Measurements from ENCODE around the gene TAP2. TPM values are rescaled to one million over a fixed set of nuclear protein-coding genes. Genes with fewer than 3 reads are reported as not detected.

Gene TAP2
- total RNA-seq, 4 donors from 2014 or later: 6.9 to 16.0 (median 11.1) TPM

- H3K27ac ChIP-seq: peak overlapping the region in 1 of 4 donors; percentile 24
- H3K27me3 ChIP-seq: no peaks in the 10 kb centered on the region
- peaks cover 0 to 50% (median 8%) of the 10 kb centered on the region in 3 donors for H3K4me1 ChIP-seq
- no peak for ATAC-seq
- no peak overlapping the region for H3K4me3 ChIP-seq
- H3K9me3 ChIP-seq: no peaks in the 10 kb centered on the region
- peaks cover 0 to 37% of the 10 kb centered on the region in 2 donors for H3K36me3 ChIP-seq
- WGBS, 2 donors (ENCODE audit: low coverage in 1 of 2): 75 to 82% methylated on average over 2 to 7 of the region's 9 CpGs
- no peak for TF ChIP-seq POLR2A (IDR thresholded peaks at IDR 0.05)
- TF ChIP-seq, protein P1, sequence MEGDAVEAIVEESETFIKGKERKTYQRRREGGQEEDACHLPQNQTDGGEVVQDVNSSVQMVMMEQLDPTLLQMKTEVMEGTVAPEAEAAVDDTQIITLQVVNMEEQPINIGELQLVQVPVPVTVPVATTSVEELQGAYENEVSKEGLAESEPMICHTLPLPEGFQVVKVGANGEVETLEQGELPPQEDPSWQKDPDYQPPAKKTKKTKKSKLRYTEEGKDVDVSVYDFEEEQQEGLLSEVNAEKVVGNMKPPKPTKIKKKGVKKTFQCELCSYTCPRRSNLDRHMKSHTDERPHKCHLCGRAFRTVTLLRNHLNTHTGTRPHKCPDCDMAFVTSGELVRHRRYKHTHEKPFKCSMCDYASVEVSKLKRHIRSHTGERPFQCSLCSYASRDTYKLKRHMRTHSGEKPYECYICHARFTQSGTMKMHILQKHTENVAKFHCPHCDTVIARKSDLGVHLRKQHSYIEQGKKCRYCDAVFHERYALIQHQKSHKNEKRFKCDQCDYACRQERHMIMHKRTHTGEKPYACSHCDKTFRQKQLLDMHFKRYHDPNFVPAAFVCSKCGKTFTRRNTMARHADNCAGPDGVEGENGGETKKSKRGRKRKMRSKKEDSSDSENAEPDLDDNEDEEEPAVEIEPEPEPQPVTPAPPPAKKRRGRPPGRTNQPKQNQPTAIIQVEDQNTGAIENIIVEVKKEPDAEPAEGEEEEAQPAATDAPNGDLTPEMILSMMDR (IDR thresholded peaks at IDR 0.05): no peak
- no peak for TF ChIP-seq EP300 (IDR thresholded peaks at IDR 0.05)
- TF ChIP-seq POLR2AphosphoS5 (IDR thresholded peaks at IDR 0.05): no peak
These were observed 2.2 kb upstream of the TAP2 start for GRCh38 chr6:32840604-32841246.

DNA sequence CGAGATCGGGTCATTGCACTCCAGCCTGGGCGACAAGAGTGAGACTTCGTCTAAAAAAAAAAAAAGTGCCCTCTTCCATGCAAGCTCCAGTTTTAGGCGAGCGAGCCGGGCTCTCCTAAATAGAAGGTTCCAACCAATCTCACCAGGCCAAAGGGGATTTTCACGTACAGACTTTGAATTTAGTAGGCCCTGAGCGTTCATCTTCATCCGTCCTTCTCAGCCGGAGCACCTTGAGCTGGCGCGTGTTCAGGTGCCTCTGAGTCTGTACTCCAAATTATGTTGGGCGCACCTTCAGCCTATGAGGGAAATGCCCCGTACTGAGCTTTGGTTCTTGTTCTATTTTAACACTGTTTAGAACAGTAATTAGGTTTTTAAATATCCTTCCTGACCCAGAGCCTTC is 817 bp upstream of the TAP2 start:
- H3K4me3 ChIP-seq: no peak overlapping the region
- peaks cover 0 to 45% of the 10 kb centered on the region in 2 donors for H3K36me3 ChIP-seq
- WGBS, 2 donors (ENCODE audit: low coverage in 1 of 2): 86 to 94% methylated on average over 6 to 7 of the region's 15 CpGs
- TF ChIP-seq POLR2AphosphoS5 (IDR thresholded peaks at IDR 0.05) (no peak), EP300 (IDR thresholded peaks at IDR 0.05) (no peak), POLR2A (IDR thresholded peaks at IDR 0.05) (no peak)
- TF ChIP-seq, protein P1 (IDR thresholded peaks at IDR 0.05): no peak
- H3K27ac ChIP-seq: peak overlapping the region in 3 of 4 donors; percentile 84 to 97 (median 93)
- no peak for ATAC-seq
- no peaks in the 10 kb centered on the region for H3K27me3 ChIP-seq
- no peaks in the 10 kb centered on the region for H3K9me3 ChIP-seq
- H3K4me1 ChIP-seq: peaks cover 0 to 39% (median 8%) of the 10 kb centered on the region in 3 donors

GRCh38 chr6:32837651-32838113 is 857 bp downstream of the TAP2 start:
- Histone ChIP-seq H3K4me1 (peaks cover 0 to 28% (median 8%) of the 10 kb centered on the region in 3 donors), H3K36me3 (peaks cover 0 to 49% of the 10 kb centered on the region in 2 donors), H3K9me3 (no peaks in the 10 kb centered on the region), H3K4me3 (peak overlapping the region; percentile 64 to 67), H3K27me3 (no peaks in the 10 kb centered on the region), H3K27ac (peak overlapping the region; percentile 79 to 97 (median 88))
- no peak for ATAC-seq
- WGBS, 2 donors (ENCODE audit: low coverage in 1 of 2): 28 to 100% methylated on average over 2 to 7 of the region's 12 CpGs
- TF ChIP-seq POLR2A (IDR thresholded peaks at IDR 0.05): no peak
- no peak for TF ChIP-seq POLR2AphosphoS5 (IDR thresholded peaks at IDR 0.05)
- TF ChIP-seq EP300 (IDR thresholded peaks at IDR 0.05): no peak
- TF ChIP-seq, protein P1 (IDR thresholded peaks at IDR 0.05): no peak

DNA sequence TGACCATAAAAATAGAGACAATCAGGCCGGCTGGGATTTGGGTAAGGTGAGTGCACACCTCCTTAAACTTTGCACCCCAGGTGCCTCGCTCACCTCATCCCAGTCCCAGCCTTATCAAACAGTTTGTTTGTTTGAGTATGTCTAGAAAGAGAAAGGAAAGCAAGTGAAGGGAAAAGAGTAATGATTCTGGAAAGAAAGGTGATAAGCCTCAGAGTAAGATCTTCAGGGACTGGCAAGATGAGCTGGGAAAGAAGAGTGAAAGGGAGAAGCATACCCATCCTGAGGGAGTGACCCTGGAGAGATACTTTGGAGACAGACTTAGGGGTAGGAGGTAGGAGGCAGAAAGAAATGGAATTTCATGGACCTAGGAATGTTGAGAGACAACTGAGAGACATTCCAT is 1.7 kb downstream of the TAP2 start:
- Histone ChIP-seq H3K36me3 (peaks cover 0 to 49% of the 10 kb centered on the region in 2 donors), H3K9me3 (no peaks in the 10 kb centered on the region), H3K4me1 (peaks cover 0 to 20% (median 8%) of the 10 kb centered on the region in 3 donors), H3K27me3 (no peaks in the 10 kb centered on the region), H3K27ac (peak overlapping the region in 1 of 4 donors; percentile 97), H3K4me3 (no peak overlapping the region)
- no peak for ATAC-seq
- TF ChIP-seq, protein P1 (IDR thresholded peaks at IDR 0.05): no peak
- TF ChIP-seq POLR2A (IDR thresholded peaks at IDR 0.05) (no peak), POLR2AphosphoS5 (IDR thresholded peaks at IDR 0.05) (no peak), EP300 (IDR thresholded peaks at IDR 0.05) (no peak)
- 82% methylated on average over 2 of the region's 2 CpGs; no CpG with 5 or more reads in 1 of the 2 donors for WGBS, 2 donors (ENCODE audit: low coverage in 1 of 2)
